ENCODE measurements around the gene WEE2. TPM values are rescaled to one million over a fixed set of nuclear protein-coding genes. Genes with fewer than 3 reads are reported as not detected.

WEE2 gene
- total RNA-seq, 2 donors from 2014 or later: not detected

DNA sequence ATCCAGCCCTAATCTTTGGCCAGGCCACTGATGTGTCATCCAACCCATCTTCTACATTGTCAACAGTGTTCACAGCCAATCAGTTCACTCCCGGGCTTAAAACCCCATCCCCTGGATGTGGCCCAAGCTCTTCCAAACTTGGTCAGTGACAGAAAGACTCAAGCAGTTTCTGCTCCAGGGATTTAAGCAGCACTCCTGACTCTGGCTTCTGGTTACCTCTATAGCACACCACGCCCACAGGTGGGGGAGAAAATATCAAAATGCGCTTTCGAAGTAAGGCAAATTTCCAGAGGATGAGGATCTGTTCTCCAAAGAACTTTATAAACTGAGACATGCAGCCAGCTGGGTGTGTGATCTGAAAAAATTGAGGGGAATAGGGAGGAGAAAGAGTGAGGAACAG is 42.1 kb upstream of the WEE2 start:
- TF ChIP-seq, protein P1, sequence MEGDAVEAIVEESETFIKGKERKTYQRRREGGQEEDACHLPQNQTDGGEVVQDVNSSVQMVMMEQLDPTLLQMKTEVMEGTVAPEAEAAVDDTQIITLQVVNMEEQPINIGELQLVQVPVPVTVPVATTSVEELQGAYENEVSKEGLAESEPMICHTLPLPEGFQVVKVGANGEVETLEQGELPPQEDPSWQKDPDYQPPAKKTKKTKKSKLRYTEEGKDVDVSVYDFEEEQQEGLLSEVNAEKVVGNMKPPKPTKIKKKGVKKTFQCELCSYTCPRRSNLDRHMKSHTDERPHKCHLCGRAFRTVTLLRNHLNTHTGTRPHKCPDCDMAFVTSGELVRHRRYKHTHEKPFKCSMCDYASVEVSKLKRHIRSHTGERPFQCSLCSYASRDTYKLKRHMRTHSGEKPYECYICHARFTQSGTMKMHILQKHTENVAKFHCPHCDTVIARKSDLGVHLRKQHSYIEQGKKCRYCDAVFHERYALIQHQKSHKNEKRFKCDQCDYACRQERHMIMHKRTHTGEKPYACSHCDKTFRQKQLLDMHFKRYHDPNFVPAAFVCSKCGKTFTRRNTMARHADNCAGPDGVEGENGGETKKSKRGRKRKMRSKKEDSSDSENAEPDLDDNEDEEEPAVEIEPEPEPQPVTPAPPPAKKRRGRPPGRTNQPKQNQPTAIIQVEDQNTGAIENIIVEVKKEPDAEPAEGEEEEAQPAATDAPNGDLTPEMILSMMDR (conservative IDR thresholded peaks at IDR 0.05): no peak
- Mint-ChIP-seq H3K27me3 (ENCODE audit: insufficient read depth) (no peaks in the 10 kb centered on the region), H3K9me3 (no peaks in the 10 kb centered on the region), H3K4me1 (no peaks in the 10 kb centered on the region), H3K4me3 (no peak overlapping the region), H3K27ac (no peak overlapping the region), H3K36me3 (ENCODE audit: low read depth) (peaks cover 39% of the 10 kb centered on the region)
- H3K4me3 ChIP-seq (ENCODE audit: low read length): no peak overlapping the region
- no peaks in the 10 kb centered on the region for H3K27me3 ChIP-seq (ENCODE audit: control insufficient read depth, insufficient read depth, low read length, poor library complexity, severe bottlenecking)
- DNase-seq: no peak
- H3K4me1 ChIP-seq (ENCODE audit: control insufficient read depth, insufficient read depth, low read length): no peaks in the 10 kb centered on the region
- H3K9ac ChIP-seq (ENCODE audit: extremely low read depth, low read length, poor library complexity, severe bottlenecking): no peak overlapping the region
- no peaks in the 10 kb centered on the region for H3K9me3 ChIP-seq (ENCODE audit: control insufficient read depth, low read length)
- WGBS, 2 experiments (ENCODE audit: insufficient coverage in 1 of 2, insufficient read length in 1 of 2): 94 to 96% methylated on average over 3 to 4 of the region's 4 CpGs
- no peak overlapping the region for H3K27ac ChIP-seq (ENCODE audit: low read depth, low read length)
- H3K36me3 ChIP-seq (ENCODE audit: control insufficient read depth, insufficient read depth, low read length): peaks cover 10% of the 10 kb centered on the region

DNA sequence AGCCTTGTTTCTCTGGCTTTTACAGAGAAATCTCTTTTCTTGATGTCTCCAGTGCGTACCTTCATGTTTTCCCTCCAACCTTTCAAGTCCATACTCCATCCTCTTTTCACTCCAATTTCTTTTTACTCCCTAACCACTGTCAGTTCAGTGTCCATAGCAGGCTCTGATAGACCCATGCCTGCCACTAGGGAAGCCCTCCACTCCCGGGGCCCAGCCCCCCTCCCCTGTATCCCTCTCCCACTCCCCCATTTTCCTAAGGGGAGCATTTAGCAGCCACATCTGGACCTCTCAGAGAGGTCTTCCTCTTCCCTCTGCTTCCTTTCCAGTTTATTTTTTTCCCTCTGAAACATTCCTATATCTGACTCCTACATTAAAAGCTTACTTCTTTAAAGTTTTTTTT is 39.3 kb upstream of the WEE2 start:
- Histone ChIP-seq H3K4me3 (ENCODE audit: low read length) (no peak overlapping the region), H3K4me1 (ENCODE audit: control insufficient read depth, insufficient read depth, low read length) (no peaks in the 10 kb centered on the region), H3K36me3 (ENCODE audit: control insufficient read depth, insufficient read depth, low read length) (peaks cover 14% of the 10 kb centered on the region), H3K27ac (ENCODE audit: low read depth, low read length) (no peak overlapping the region), H3K9me3 (ENCODE audit: control insufficient read depth, low read length) (peaks cover 8% of the 10 kb centered on the region), H3K9ac (ENCODE audit: extremely low read depth, low read length, poor library complexity, severe bottlenecking) (no peak overlapping the region), H3K27me3 (ENCODE audit: control insufficient read depth, insufficient read depth, low read length, poor library complexity, severe bottlenecking) (no peaks in the 10 kb centered on the region)
- DNase-seq: no peak
- peaks cover 45% of the 10 kb centered on the region for H3K36me3 Mint-ChIP-seq (ENCODE audit: low read depth)
- WGBS, 2 experiments (ENCODE audit: insufficient coverage in 1 of 2, insufficient read length in 1 of 2): 83 to 90% methylated on average over 2 of the region's 2 CpGs
- no peak overlapping the region for H3K27ac Mint-ChIP-seq
- H3K9me3 Mint-ChIP-seq: no peaks in the 10 kb centered on the region
- TF ChIP-seq, protein P1 (conservative IDR thresholded peaks at IDR 0.05): no peak
- no peaks in the 10 kb centered on the region for H3K27me3 Mint-ChIP-seq (ENCODE audit: insufficient read depth)
- no peaks in the 10 kb centered on the region for H3K4me1 Mint-ChIP-seq
- no peak overlapping the region for H3K4me3 Mint-ChIP-seq

DNA sequence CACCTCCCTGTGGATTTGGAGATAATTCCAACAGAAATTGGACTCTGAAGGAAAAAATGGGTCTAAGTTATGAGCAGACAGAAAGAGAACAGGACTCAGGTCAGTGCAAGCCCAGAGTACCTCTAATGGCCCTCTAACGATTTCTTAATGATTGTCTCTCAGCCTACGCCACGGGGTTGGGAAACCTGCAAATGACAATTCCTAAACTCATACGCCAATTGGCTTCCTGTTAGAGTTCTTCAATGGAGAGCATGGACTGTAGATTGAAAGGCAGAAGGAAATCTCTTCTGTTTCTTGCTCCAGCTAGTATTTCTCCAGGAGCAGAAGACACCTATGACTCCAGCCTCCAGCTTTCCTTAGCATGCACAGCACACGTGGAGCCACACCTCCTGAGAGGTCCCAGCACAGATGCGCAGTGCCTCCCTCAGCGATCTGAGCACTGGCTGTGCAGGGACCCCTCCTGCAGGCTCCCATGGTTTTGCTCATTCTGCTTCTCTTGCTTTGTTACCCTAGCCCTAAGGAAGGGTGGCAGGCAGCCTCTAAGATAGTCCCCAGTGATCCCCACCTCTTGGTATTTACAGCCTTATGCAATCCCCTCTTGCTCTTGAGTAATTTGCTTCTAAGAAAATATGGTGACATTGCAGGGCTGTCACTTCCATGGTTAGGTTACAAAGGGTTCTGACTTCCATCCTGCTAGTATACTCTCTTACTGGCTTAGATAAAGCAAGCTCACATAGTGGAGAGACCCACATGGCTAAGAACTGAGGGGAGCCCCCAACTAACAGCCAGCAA is 36.3 kb upstream of the WEE2 start:
- H3K36me3 Mint-ChIP-seq (ENCODE audit: low read depth): peaks cover 29% of the 10 kb centered on the region
- no peak for DNase-seq
- no peaks in the 10 kb centered on the region for H3K9me3 Mint-ChIP-seq
- TF ChIP-seq, protein P1 (conservative IDR thresholded peaks at IDR 0.05): no peak
- Histone ChIP-seq H3K4me3 (ENCODE audit: low read length) (no peak overlapping the region), H3K27me3 (ENCODE audit: control insufficient read depth, insufficient read depth, low read length, poor library complexity, severe bottlenecking) (no peaks in the 10 kb centered on the region), H3K9me3 (ENCODE audit: control insufficient read depth, low read length) (peaks cover 8% of the 10 kb centered on the region), H3K36me3 (ENCODE audit: control insufficient read depth, insufficient read depth, low read length) (peaks cover 13% of the 10 kb centered on the region), H3K27ac (ENCODE audit: low read depth, low read length) (no peak overlapping the region), H3K4me1 (ENCODE audit: control insufficient read depth, insufficient read depth, low read length) (no peaks in the 10 kb centered on the region), H3K9ac (ENCODE audit: extremely low read depth, low read length, poor library complexity, severe bottlenecking) (no peak overlapping the region)
- no peak overlapping the region for H3K27ac Mint-ChIP-seq
- H3K4me3 Mint-ChIP-seq: no peak overlapping the region
- H3K4me1 Mint-ChIP-seq: peaks cover 6% of the 10 kb centered on the region
- 90 to 96% methylated on average over 4 to 7 of the region's 7 CpGs for WGBS, 2 experiments (ENCODE audit: insufficient coverage in 1 of 2, insufficient read length in 1 of 2)
- H3K27me3 Mint-ChIP-seq (ENCODE audit: insufficient read depth): no peaks in the 10 kb centered on the region

Data from endodermal cell (in vitro differentiated cells).